HEK293 (cell line): ENCODE data around the gene PKNOX2.

Source experiments
- CTCF ChIP-seq: fragments of 450-650 bp; formaldehyde crosslinking; IDR thresholded peaks from 2 replicates; pipeline ENCODE4 v1.5.1; 2016; ENCODE audit warnings: missing biosample characterization, missing genetic modification characterization
- HOXA7 ChIP-seq: sonication (generic); formaldehyde crosslinking; IDR thresholded peaks from 2 replicates; pipeline ENCODE4 v1.8.1; 2022; ENCODE audit warnings: missing genetic modification reagents, borderline replicate concordance
- MZF1 ChIP-seq: fragments of 450-650 bp; formaldehyde crosslinking; IDR thresholded peaks from 2 replicates; pipeline ENCODE4 v1.5.1; 2017; ENCODE audit warnings: missing biosample characterization, missing genetic modification characterization, borderline replicate concordance
- SCRT2 ChIP-seq: fragments of 450-650 bp; formaldehyde crosslinking; IDR thresholded peaks from 2 replicates; pipeline ENCODE4 v1.5.1; 2016; ENCODE audit warnings: missing biosample characterization, missing genetic modification characterization
- ZNF530 ChIP-seq: fragments of 450-650 bp; formaldehyde crosslinking; IDR thresholded peaks from 2 replicates; pipeline ENCODE4 v1.5.1; 2016; ENCODE audit warnings: low read depth, missing biosample characterization, missing genetic modification characterization
- ZNF558 ChIP-seq: fragments of 450-650 bp; formaldehyde crosslinking; IDR thresholded peaks from 2 replicates; pipeline ENCODE4 v1.5.1; 2016; ENCODE audit warnings: missing biosample characterization, missing genetic modification characterization
- ZSCAN23 ChIP-seq: fragments of 450-650 bp; formaldehyde crosslinking; IDR thresholded peaks from 2 replicates; pipeline ENCODE4 v1.5.1; 2016; ENCODE audit warnings: missing biosample characterization, missing genetic modification characterization
- TF ChIP-seq, protein P1 (sequence below): fragments of 450-650 bp; formaldehyde crosslinking; IDR thresholded peaks from 2 replicates; pipeline ENCODE4 v1.5.1; 2016; ENCODE audit warnings: missing biosample characterization, missing genetic modification characterization

DNA sequence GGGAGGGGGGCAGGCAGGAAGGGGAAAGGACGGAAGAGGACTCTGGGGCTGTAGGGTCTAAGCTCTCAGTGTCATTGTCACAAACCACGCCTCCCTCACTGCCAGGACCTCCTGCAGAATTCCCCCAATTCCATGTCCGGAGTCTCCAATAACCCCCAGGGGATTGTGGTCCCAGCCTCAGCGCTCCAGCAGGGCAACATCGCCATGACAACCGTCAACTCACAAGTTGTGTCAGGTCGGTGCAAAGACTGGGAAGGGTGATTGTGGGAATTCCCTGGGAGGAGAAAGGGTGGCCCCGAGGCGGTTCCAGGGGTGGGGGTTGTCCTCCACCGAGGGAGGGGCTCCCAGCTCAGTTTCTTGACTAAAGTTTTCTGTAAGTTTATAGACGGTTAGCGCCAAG, 245.5 kb downstream of the PKNOX2 start:
- TF ChIP-seq MZF1 (tag by site-specific recombination): no peak
- TF ChIP-seq CTCF (tag by site-specific recombination): no peak
- TF ChIP-seq ZSCAN23 (tag by site-specific recombination): no peak
- TF ChIP-seq, protein P1, sequence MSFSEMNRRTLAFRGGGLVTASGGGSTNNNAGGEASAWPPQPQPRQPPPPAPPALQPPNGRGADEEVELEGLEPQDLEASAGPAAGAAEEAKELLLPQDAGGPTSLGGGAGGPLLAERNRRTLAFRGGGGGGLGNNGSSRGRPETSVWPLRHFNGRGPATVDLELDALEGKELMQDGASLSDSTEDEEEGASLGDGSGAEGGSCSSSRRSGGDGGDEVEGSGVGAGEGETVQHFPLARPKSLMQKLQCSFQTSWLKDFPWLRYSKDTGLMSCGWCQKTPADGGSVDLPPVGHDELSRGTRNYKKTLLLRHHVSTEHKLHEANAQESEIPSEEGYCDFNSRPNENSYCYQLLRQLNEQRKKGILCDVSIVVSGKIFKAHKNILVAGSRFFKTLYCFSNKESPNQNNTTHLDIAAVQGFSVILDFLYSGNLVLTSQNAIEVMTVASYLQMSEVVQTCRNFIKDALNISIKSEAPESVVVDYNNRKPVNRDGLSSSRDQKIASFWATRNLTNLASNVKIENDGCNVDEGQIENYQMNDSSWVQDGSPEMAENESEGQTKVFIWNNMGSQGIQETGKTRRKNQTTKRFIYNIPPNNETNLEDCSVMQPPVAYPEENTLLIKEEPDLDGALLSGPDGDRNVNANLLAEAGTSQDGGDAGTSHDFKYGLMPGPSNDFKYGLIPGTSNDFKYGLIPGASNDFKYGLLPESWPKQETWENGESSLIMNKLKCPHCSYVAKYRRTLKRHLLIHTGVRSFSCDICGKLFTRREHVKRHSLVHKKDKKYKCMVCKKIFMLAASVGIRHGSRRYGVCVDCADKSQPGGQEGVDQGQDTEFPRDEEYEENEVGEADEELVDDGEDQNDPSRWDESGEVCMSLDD (tag by site-specific recombination): no peak
- TF ChIP-seq HOXA7 (CRISPR knock-in tag): no peak
- TF ChIP-seq ZNF558 (tag by site-specific recombination): no peak
- no peak for TF ChIP-seq ZNF530 (tag by site-specific recombination)
- no peak for TF ChIP-seq SCRT2 (tag by site-specific recombination)
